ENCODE data around the gene PPARG.

Gene PPARG

GRCh38 chr3:12413721-12414255 is 124.9 kb downstream of the PPARG start:
- no peak overlapping the region for H3K4me3 ChIP-seq (ENCODE audit: insufficient read depth in 1 of 2, low read depth in 1 of 2, low read length in 2 of 2)
- H2BK5ac ChIP-seq (ENCODE audit: low read depth, low read length, poor library complexity, severe bottlenecking), result no peak overlapping the region
- no peak overlapping the region for H3K9ac ChIP-seq (ENCODE audit: low read length)
- no peak overlapping the region for H2BK120ac ChIP-seq (ENCODE audit: low read depth, low read length)
- H3K18ac ChIP-seq (ENCODE audit: low read depth in 1 of 2, low read length in 2 of 2), result no peak overlapping the region
- no peak overlapping the region for H3K23ac ChIP-seq (ENCODE audit: low read length in 2 of 2)
- no peak overlapping the region for H2AK5ac ChIP-seq (ENCODE audit: low read length, severe bottlenecking)
- H3K9me3 ChIP-seq (ENCODE audit: control insufficient read depth, low read length), result no peaks in the 10 kb centered on the region
- H3K27ac ChIP-seq (ENCODE audit: low read length, poor library complexity, severe bottlenecking), result no peak overlapping the region
- H4K8ac ChIP-seq (ENCODE audit: low read length), result no peak overlapping the region
- no peak overlapping the region for H2AFZ ChIP-seq (ENCODE audit: low read depth, low read length)
- no CpG with 5 or more reads among the region's 1 CpG for WGBS
- H2BK12ac ChIP-seq (ENCODE audit: low read length in 2 of 2), result no peak overlapping the region
- no peak overlapping the region for H3K4ac ChIP-seq (ENCODE audit: low read depth in 1 of 2, low read length in 2 of 2)
- H2BK15ac ChIP-seq (ENCODE audit: low read depth, poor library complexity, severe bottlenecking), result no peak overlapping the region
- DNase-seq, result no peak
- H3K79me1 ChIP-seq (replicated peaks; ENCODE audit: low read length, poor library complexity, severe bottlenecking), result peaks cover 1% of the 10 kb centered on the region
- H4K91ac ChIP-seq (ENCODE audit: low read length), result no peak overlapping the region
- H3K4me2 ChIP-seq (ENCODE audit: low read length, poor library complexity, severe bottlenecking), result no peak overlapping the region
- H3K27me3 ChIP-seq (ENCODE audit: control insufficient read depth in 1 of 2, insufficient read depth in 1 of 2, low read length in 2 of 2), result no peaks in the 10 kb centered on the region
- no peaks in the 10 kb centered on the region for H3K4me1 ChIP-seq (ENCODE audit: control insufficient read depth, insufficient read depth, low read depth, low read length)
- peaks cover 0 to 63% of the 10 kb centered on the region in 2 experiments for H3K36me3 ChIP-seq (ENCODE audit: control insufficient read depth in 1 of 2, insufficient read depth in 2 of 2, low read depth in 1 of 2, low read length in 2 of 2)
- H3K14ac ChIP-seq (ENCODE audit: low read length in 2 of 2), result no peak overlapping the region

GRCh38 chr3:12415014-12415680 is 126.3 kb downstream of the PPARG start:
- Histone ChIP-seq H3K4me3 (ENCODE audit: insufficient read depth in 1 of 2, low read depth in 1 of 2, low read length in 2 of 2) (no peak overlapping the region), H4K8ac (ENCODE audit: low read length) (no peak overlapping the region), H3K27me3 (ENCODE audit: control insufficient read depth in 1 of 2, insufficient read depth in 1 of 2, low read length in 2 of 2) (no peaks in the 10 kb centered on the region), H2AFZ (ENCODE audit: low read depth, low read length) (no peak overlapping the region), H3K18ac (ENCODE audit: low read depth in 1 of 2, low read length in 2 of 2) (no peak overlapping the region), H2BK120ac (ENCODE audit: low read depth, low read length) (no peak overlapping the region), H3K79me1 (replicated peaks; ENCODE audit: low read length, poor library complexity, severe bottlenecking) (peaks cover 1% of the 10 kb centered on the region), H2BK12ac (ENCODE audit: low read length in 2 of 2) (no peak overlapping the region), H3K27ac (ENCODE audit: low read length, poor library complexity, severe bottlenecking) (no peak overlapping the region), H3K14ac (ENCODE audit: low read length in 2 of 2) (no peak overlapping the region), H2BK15ac (ENCODE audit: low read depth, poor library complexity, severe bottlenecking) (no peak overlapping the region), H3K9me3 (ENCODE audit: control insufficient read depth, low read length) (no peaks in the 10 kb centered on the region), H4K91ac (ENCODE audit: low read length) (no peak overlapping the region), H3K4me1 (ENCODE audit: control insufficient read depth, insufficient read depth, low read depth, low read length) (no peaks in the 10 kb centered on the region), H3K4ac (ENCODE audit: low read depth in 1 of 2, low read length in 2 of 2) (no peak overlapping the region), H3K9ac (ENCODE audit: low read length) (no peak overlapping the region), H2BK5ac (ENCODE audit: low read depth, low read length, poor library complexity, severe bottlenecking) (no peak overlapping the region), H3K4me2 (ENCODE audit: low read length, poor library complexity, severe bottlenecking) (no peak overlapping the region), H3K36me3 (ENCODE audit: control insufficient read depth in 1 of 2, insufficient read depth in 2 of 2, low read depth in 1 of 2, low read length in 2 of 2) (peaks cover 0 to 52% of the 10 kb centered on the region in 2 experiments), H2AK5ac (ENCODE audit: low read length, severe bottlenecking) (no peak overlapping the region), H3K23ac (ENCODE audit: low read length in 2 of 2) (no peak overlapping the region)
- DNase-seq, result no peak
- WGBS, result 93% methylated on average over 4 of the region's 4 CpGs

GRCh38 chr3:12416731-12417130 is 127.9 kb downstream of the PPARG start:
- Histone ChIP-seq H3K79me1 (replicated peaks; ENCODE audit: low read length, poor library complexity, severe bottlenecking) (no peaks in the 10 kb centered on the region), H3K4me3 (ENCODE audit: insufficient read depth in 1 of 2, low read depth in 1 of 2, low read length in 2 of 2) (no peak overlapping the region), H3K27me3 (ENCODE audit: control insufficient read depth in 1 of 2, insufficient read depth in 1 of 2, low read length in 2 of 2) (no peaks in the 10 kb centered on the region), H3K4ac (ENCODE audit: low read depth in 1 of 2, low read length in 2 of 2) (no peak overlapping the region), H2BK15ac (ENCODE audit: low read depth, poor library complexity, severe bottlenecking) (no peak overlapping the region), H3K9ac (ENCODE audit: low read length) (no peak overlapping the region), H3K14ac (ENCODE audit: low read length in 2 of 2) (no peak overlapping the region), H3K9me3 (ENCODE audit: control insufficient read depth, low read length) (no peaks in the 10 kb centered on the region), H2BK12ac (ENCODE audit: low read length in 2 of 2) (no peak overlapping the region), H3K23ac (ENCODE audit: low read length in 2 of 2) (no peak overlapping the region), H3K36me3 (ENCODE audit: control insufficient read depth in 1 of 2, insufficient read depth in 2 of 2, low read depth in 1 of 2, low read length in 2 of 2) (peaks cover 0 to 41% of the 10 kb centered on the region in 2 experiments), H2BK120ac (ENCODE audit: low read depth, low read length) (no peak overlapping the region), H3K18ac (ENCODE audit: low read depth in 1 of 2, low read length in 2 of 2) (no peak overlapping the region), H4K91ac (ENCODE audit: low read length) (no peak overlapping the region), H3K4me1 (ENCODE audit: control insufficient read depth, insufficient read depth, low read depth, low read length) (no peaks in the 10 kb centered on the region), H2AK5ac (ENCODE audit: low read length, severe bottlenecking) (no peak overlapping the region), H4K8ac (ENCODE audit: low read length) (no peak overlapping the region), H3K4me2 (ENCODE audit: low read length, poor library complexity, severe bottlenecking) (no peak overlapping the region), H2BK5ac (ENCODE audit: low read depth, low read length, poor library complexity, severe bottlenecking) (no peak overlapping the region), H2AFZ (ENCODE audit: low read depth, low read length) (no peak overlapping the region), H3K27ac (ENCODE audit: low read length, poor library complexity, severe bottlenecking) (no peak overlapping the region)
- DNase-seq, result no peak
- 88% methylated on average over 8 of the region's 8 CpGs for whole genome bisulfite sequencing

- Histone ChIP-seq H3K9me3 (ENCODE audit: control insufficient read depth, low read length) (no peaks in the 10 kb centered on the region), H2AK5ac (ENCODE audit: low read length, severe bottlenecking) (no peak overlapping the region), H2AFZ (ENCODE audit: low read depth, low read length) (no peak overlapping the region), H2BK120ac (ENCODE audit: low read depth, low read length) (no peak overlapping the region), H3K4me2 (ENCODE audit: low read length, poor library complexity, severe bottlenecking) (no peak overlapping the region), H2BK15ac (ENCODE audit: low read depth, poor library complexity, severe bottlenecking) (no peak overlapping the region), H2BK5ac (ENCODE audit: low read depth, low read length, poor library complexity, severe bottlenecking) (no peak overlapping the region), H3K27ac (ENCODE audit: low read length, poor library complexity, severe bottlenecking) (no peak overlapping the region), H3K18ac (ENCODE audit: low read depth in 1 of 2, low read length in 2 of 2) (no peak overlapping the region), H4K91ac (ENCODE audit: low read length) (no peak overlapping the region), H3K79me1 (replicated peaks; ENCODE audit: low read length, poor library complexity, severe bottlenecking) (no peaks in the 10 kb centered on the region), H3K14ac (ENCODE audit: low read length in 2 of 2) (no peak overlapping the region), H3K4me1 (ENCODE audit: control insufficient read depth, insufficient read depth, low read depth, low read length) (peaks cover 5% of the 10 kb centered on the region), H3K36me3 (ENCODE audit: control insufficient read depth in 1 of 2, insufficient read depth in 2 of 2, low read depth in 1 of 2, low read length in 2 of 2) (peaks cover 2 to 39% of the 10 kb centered on the region in 2 experiments), H3K27me3 (ENCODE audit: control insufficient read depth in 1 of 2, insufficient read depth in 1 of 2, low read length in 2 of 2) (no peaks in the 10 kb centered on the region), H4K8ac (ENCODE audit: low read length) (no peak overlapping the region), H2BK12ac (ENCODE audit: low read length in 2 of 2) (no peak overlapping the region), H3K23ac (ENCODE audit: low read length in 2 of 2) (no peak overlapping the region), H3K9ac (ENCODE audit: low read length) (peak overlapping the region; percentile 54), H3K4me3 (ENCODE audit: insufficient read depth in 1 of 2, low read depth in 1 of 2, low read length in 2 of 2) (peak overlapping the region in 1 of 2 experiments; percentile 48), H3K4ac (ENCODE audit: low read depth in 1 of 2, low read length in 2 of 2) (no peak overlapping the region)
- WGBS, result 88% methylated on average over 3 of the region's 3 CpGs
- DNase-seq, result no peak
Measured at GRCh38 chr3:12420393-12420792, 131.5 kb downstream of the PPARG start.

Data from mesenchymal stem cell (in vitro differentiated cells and primary cell).